Measurements from ENCODE around the gene WFDC10B. TPM values are rescaled to one million over a fixed set of nuclear protein-coding genes. Genes with fewer than 3 reads are reported as not detected.

WFDC10B gene
- total RNA-seq: 1 to 10 TPM in 1 of 2 donors, not detected in 1; 2.0 TPM
- polyA plus RNA-seq: 1 to 10 TPM; 1.5 to 2.0 TPM
- long read RNA-seq, donor 1: 0 reads
- long read RNA-seq, donor 2: 0 reads
- long read RNA-seq, donor 3: 0 reads
- long read RNA-seq, donor 4: 0 reads
- long read RNA-seq, donor 5: 0 reads

- Histone ChIP-seq H3K4me1 (ENCODE audit: control insufficient read depth in 5 of 5, insufficient read depth in 5 of 5, low read length in 5 of 5) (peaks cover 0 to 2% (median 0%) of the 10 kb centered on the region in 5 donors), H3K27ac (ENCODE audit: low read depth in 1 of 2, low read length in 1 of 2) (no peak within 1 kb of the TSS), H3K36me3 (ENCODE audit: control insufficient read depth in 4 of 4, insufficient read depth in 4 of 4, low read length in 4 of 4) (no peaks in the 10 kb centered on the region), H3K9me3 (ENCODE audit: control insufficient read depth in 4 of 4, insufficient read depth in 3 of 4, low read length in 3 of 4) (peaks cover 0 to 2% (median 0%) of the 10 kb centered on the region in 4 donors), H3K27me3 (ENCODE audit: control insufficient read depth in 3 of 3, insufficient read depth in 3 of 3, low read length in 2 of 3) (no peaks in the 10 kb centered on the region), H3K4me3 (no peak within 1 kb of the TSS), H3K9ac (ENCODE audit: insufficient read depth in 1 of 2, low read length in 2 of 2) (no peak within 1 kb of the TSS)
- no peak for TF ChIP-seq CTCF (IDR thresholded peaks at IDR 0.05; ENCODE audit: control extremely low read depth, extremely low read depth)
- ATAC-seq (ENCODE audit: insufficient read depth, low FRiP score): no peak
- WGBS, 2 donors: 83 to 91% methylated on average over 1 of the region's 1 CpG
- peak in 2 of 3 donors; percentile 9 to 34 for DNase-seq
These were observed at the start of gene WFDC10B for GRCh38 chr20:45704969-45705637. Gene WFDC10B (minus strand): TSS chr20:45705019. CDS start chr20:45685992, 19,027 bp downstream.

- 79 to 93% methylated on average over 3 of the region's 3 CpGs for WGBS, 2 donors
- H3K9me3 ChIP-seq (ENCODE audit: control insufficient read depth in 4 of 4, insufficient read depth in 3 of 4, low read length in 3 of 4): no peaks in the 10 kb centered on the region
- no peaks in the 10 kb centered on the region for H3K36me3 ChIP-seq (ENCODE audit: control insufficient read depth in 4 of 4, insufficient read depth in 4 of 4, low read length in 4 of 4)
- H3K4me3 ChIP-seq: no peak overlapping the region
- H3K27me3 ChIP-seq (ENCODE audit: control insufficient read depth in 3 of 3, insufficient read depth in 3 of 3, low read length in 2 of 3): no peaks in the 10 kb centered on the region
- TF ChIP-seq CTCF (IDR thresholded peaks at IDR 0.05; ENCODE audit: control extremely low read depth, extremely low read depth): no peak
- no peak overlapping the region for H3K9ac ChIP-seq (ENCODE audit: insufficient read depth in 1 of 2, low read length in 2 of 2)
- no peak for DNase-seq
- no peak for ATAC-seq (ENCODE audit: insufficient read depth, low FRiP score)
- H3K4me1 ChIP-seq (ENCODE audit: control insufficient read depth in 5 of 5, insufficient read depth in 5 of 5, low read length in 5 of 5): no peaks in the 10 kb centered on the region
- no peak overlapping the region for H3K27ac ChIP-seq (ENCODE audit: low read depth in 1 of 2, low read length in 1 of 2)
These were observed 47.9 kb upstream of the WFDC10B start for GRCh38 chr20:45752746-45753145.

- no peaks in the 10 kb centered on the region for H3K4me1 ChIP-seq (ENCODE audit: control insufficient read depth in 5 of 5, insufficient read depth in 5 of 5, low read length in 5 of 5)
- no peak for TF ChIP-seq CTCF (IDR thresholded peaks at IDR 0.05; ENCODE audit: control extremely low read depth, extremely low read depth)
- no peaks in the 10 kb centered on the region for H3K9me3 ChIP-seq (ENCODE audit: control insufficient read depth in 4 of 4, insufficient read depth in 3 of 4, low read length in 3 of 4)
- ATAC-seq (ENCODE audit: insufficient read depth, low FRiP score): no peak
- no peaks in the 10 kb centered on the region for H3K36me3 ChIP-seq (ENCODE audit: control insufficient read depth in 4 of 4, insufficient read depth in 4 of 4, low read length in 4 of 4)
- no peak overlapping the region for H3K9ac ChIP-seq (ENCODE audit: insufficient read depth in 1 of 2, low read length in 2 of 2)
- no peak overlapping the region for H3K4me3 ChIP-seq
- no peak for DNase-seq
- WGBS, 2 donors: 94 to 98% methylated on average over 1 of the region's 1 CpG
- H3K27me3 ChIP-seq (ENCODE audit: control insufficient read depth in 3 of 3, insufficient read depth in 3 of 3, low read length in 2 of 3): no peaks in the 10 kb centered on the region
- no peak overlapping the region for H3K27ac ChIP-seq (ENCODE audit: low read depth in 1 of 2, low read length in 1 of 2)
These were observed 46.9 kb upstream of the WFDC10B start for GRCh38 chr20:45751721-45752120.
